Stimulated activated CD4-positive, alpha-beta T cell treated with anti-CD3 and anti-CD28 coated beads, TNF-alpha, amount 100 ng/mL, for 4 hours (primary cell): ENCODE measurements around the gene STK32A.
"Not testable (repeated sequence)": the region's sequence is repeated elsewhere in the genome, so short reads cannot be mapped to it uniquely, and the experiment has no call there.

ENCODE experiments used
- DNase-seq, 3 experiments: peaks; one replicate each; pipeline ENCODE4 v3.0.0-alpha.2; 2020; ENCODE audit warnings: low read depth in 3 of 3

STK32A gene

DNA sequence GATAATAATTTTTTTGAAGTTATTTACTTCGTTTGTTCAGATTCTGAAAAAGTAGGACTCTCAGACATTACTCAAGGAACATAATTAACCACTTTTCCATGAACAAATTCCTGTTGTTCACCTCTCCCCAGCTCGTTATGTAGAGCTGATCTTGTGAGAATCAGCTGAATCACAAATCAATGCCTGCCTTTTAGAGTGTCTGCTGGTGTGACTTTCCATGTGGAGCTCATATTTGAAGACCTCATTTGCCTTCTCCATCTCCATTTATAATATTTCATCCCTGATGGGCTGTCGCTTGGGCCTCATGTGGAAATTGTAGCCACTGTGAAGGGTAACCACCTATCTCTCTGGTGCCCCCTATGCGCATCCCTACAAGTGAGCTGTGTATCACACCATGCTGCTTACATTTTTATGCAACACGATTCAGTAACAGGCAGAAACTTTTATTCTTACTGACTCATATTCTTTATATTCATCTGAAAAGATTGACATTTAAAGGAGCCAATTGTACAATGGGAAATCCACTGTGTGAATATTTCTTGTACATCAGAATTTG lies 111.3 kb downstream of the STK32A start:
- no peak for DNase-seq

DNA sequence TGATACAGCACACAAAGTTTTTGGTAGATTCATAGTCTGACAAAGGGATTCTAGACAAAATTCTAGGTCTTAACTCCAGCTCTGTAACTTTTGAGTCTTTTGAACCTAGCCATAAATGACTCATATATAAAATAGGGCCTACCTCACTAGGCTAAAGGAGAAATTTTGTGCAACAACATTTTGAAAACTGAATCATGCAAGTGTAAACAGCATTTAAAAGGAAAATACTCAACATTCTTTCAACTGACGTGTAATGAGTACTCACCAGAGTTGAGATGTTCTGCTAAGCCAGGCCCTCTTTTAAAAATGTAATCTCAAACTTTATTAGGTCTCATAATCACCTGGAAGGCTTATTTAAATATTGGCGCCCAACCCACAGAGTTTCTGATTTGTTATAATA lies 113.2 kb downstream of the STK32A start:
- DNase-seq: no peak

DNA sequence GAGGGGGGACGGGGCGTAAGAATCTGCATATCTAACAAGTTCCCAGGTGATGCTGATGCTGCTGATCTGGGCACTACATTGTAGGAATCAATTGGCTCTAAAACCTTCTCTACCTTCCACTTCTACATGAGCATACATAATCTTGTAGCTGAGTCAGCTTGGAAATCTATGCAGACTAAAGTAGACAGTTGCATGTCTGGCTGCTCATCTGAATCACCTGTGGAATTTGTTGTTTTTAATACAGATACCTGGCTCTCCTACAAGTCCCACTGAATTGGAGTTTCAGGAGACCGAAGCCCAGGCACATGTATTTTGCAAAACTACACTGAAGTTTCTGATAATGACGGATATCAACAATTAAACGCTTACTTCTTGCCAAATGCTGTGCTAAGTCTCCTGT lies 113.6 kb downstream of the STK32A start:
- DNase-seq: no peak

DNA sequence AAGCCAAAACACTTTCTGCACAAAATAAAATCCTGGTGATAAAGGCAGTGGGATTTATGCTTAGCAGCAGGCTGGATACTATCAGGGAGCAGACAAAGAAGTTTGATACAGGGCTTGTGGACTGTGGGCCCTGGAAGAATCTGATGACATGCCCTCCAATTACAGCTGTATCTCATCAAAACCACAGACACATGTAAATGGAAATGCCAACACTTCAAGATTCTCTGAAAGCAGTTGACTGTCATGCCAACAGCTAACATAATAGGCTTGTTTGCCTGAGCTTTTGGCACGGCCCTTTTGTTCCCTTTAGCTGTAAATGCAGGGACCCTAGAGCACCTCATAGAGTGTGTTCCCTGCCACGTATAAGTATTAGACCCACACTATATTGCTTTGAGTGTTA lies 114.4 kb downstream of the STK32A start:
- no peak for DNase-seq

DNA sequence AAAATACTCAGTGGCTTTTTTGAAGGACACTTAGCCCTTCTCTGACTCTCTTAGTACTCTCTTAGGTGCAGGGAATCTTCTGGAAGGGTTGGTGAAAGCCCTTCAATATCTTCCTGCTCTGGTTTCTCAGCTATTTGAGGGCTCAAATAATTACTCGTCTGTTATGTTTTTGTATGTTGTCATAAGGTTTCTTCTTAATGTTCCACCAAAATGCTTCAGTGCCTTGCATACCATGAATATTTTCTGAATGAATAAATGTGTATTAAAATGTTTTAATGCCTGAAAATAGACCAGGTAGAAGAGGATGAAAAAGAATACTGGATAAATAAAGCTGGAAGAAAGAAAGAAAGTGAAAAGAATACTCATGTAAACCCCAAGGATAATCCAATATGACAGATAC lies 124.3 kb downstream of the STK32A start:
- DNase-seq: no peak

DNA sequence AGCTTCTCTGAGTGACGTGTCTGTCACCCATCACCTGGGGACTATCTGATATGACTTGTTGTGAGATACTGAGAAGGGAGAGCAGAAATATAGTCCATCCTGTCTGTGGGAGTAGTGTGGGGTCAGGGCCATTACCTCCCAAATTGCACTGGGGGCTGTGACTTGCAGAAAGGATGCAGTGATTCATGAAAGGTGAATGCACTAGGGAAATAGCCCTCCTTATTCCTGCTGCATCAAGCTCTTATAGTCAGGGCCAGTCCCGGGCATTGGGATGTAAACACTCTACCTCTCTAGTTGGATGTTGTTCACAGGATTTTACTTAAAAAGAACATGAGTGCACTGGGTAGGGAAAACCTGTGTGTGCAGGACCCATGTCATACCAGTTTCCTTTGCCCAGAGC lies 124.8 kb downstream of the STK32A start:
- no peak for DNase-seq

DNA sequence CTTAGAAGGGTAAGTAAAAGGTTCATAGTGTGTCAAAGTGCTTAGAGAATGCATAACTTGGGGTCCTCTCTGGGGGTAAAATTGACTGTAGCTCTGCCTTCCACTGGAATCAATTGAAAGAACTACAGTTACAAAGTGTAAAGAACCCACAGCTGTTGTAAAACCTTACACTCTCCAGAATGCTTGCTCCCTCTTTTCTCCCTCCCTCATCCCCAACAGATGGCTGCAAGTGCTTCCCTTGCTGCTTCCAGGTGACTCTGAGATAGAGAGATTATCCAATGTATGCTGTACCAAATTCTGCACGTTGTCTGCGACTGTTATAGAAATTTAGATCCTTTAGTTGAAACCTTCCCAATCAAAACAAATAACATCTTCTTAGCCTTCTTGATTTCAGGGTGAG lies 126.0 kb downstream of the STK32A start:
- no peak for DNase-seq

DNA sequence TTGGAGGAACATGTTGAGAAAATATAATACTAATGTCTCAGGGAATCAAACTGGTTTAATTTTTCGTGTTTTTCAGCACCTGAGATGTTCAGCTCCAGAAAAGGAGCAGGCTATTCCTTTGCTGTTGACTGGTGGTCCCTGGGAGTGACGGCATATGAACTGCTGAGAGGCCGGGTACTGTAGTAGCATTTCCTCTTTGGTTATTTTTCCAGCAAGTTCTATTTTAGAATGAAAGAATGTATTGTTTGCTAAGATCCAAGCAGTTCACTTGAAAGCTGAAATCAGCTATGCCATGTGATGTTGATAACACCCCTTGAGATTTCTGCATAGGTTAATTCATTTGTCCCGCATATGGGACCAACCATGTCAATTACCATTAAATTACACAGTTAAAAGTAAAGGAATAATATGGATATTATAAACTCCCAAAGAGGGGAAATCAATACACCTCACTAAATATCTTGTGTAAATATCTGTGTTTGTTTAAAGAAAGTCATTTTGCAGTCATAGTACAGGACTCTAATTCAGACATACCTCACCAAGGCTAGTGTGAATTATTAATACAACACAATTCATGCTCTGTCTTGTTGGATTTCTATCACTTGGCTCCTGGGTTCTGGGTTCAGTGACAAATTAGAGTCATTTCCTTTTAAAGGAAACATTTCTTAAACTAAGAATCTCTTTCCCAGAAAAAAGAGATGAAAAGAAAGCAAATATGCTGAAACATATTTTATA lies 126.8 kb downstream of the STK32A start:
- no peak for DNase-seq

DNA sequence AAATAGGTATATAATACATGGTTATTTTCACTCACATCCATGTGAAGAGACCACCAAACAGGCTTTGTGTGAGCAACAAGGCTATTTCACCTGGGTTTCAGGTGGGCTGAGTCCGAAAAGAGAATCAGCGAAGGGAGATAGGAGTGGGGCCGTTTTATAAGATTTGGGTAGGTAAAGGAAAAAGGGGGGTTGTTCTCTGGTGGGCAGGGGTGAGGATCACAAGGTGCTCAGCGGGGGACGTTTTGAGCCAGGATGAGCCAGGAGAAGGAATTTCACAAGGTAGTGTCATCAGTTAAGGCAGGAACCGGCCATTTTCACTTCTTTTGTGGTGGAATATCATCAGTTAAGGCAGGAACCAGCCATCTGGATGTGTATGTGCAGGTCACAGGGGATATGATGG lies 132.6 kb downstream of the STK32A start:
- DNase-seq: not testable (repeated sequence)

DNA sequence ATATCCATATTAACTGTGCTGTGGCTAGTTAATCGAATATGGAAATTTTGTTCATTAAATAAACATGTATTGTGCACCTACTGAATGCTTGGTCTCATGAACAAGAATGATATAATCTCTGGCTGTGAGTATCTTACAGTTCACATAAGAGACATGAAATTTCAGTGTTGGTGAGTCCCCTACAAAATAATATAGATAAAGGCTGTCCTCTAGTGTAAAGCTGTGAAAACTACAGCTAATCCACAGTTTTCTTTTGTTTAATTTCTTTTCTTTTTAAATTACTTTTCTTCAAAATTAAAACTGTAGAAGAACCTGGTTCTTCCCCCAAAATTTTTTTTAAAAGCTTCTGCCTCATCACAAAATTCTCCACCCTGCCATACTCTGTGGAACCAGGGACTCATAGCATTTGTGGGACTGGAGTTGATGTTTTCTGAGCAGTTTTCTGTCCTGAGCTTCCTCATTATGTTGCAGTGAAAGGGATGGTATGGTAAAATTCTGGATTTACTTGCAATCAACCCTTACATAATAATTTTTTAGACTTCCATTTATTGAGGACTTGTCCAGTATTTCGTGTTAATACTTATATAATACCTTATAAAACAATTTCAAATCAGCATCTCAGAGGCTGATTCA lies 135.0 kb downstream of the STK32A start:
- DNase-seq: no peak

DNA sequence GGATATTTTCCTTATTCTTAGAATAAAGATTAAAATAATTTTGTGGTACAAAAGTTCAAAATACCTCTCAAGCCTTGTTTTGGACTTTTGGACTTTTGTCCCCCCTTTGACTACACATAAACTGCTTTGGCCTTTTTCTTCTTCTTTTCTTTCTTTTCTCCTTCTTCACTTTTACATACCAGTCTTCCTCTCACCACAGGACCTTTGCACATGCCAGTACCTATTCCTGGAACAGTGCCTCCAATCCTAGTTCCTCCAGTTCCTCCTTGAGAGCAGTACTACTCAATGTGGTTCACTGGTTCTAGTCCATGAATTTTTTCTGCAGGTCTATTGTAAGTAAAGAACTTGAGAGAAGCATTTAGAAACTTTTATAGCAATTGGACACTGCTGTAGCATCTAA lies 136.5 kb downstream of the STK32A start:
- no peak for DNase-seq

DNA sequence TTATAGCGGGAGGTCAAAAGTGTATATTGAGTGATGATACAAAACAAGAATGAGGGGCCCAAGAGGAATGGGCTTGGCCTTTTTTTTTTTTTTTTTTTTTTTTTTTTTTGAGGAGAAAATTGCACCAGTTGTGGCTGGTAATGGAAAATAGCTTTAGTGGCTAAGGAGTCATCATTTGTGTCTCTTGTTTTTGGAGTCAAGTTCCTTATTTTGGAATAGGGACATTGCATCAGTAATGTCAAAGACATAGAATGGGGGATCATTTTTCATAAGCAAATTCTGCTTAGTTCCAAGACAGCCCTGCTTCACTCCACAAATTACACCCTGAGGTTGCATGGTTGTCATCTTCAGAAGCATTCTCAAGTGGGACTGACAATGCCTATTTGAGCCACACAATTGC lies 137.4 kb downstream of the STK32A start:
- DNase-seq: no peak

DNA sequence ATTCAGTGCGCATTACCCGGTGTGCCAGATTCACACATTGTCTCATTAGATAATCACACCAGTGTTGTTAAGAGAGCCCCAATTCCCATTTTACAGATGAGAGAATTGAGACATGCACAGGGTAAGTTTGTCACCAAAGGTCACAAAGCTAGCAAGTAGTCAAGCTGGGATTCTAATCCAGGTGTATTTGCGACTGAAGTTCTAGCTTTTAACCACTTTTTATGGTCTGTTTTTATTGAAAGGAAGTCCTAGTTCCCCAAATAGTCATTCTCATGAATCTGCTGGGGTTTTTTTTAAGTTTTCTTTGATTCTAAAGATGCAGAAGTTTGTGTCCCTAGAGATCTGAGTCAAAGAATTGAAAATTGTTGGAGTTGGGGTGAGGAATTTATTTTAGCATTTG lies 138.5 kb downstream of the STK32A start:
- no peak for DNase-seq

DNA sequence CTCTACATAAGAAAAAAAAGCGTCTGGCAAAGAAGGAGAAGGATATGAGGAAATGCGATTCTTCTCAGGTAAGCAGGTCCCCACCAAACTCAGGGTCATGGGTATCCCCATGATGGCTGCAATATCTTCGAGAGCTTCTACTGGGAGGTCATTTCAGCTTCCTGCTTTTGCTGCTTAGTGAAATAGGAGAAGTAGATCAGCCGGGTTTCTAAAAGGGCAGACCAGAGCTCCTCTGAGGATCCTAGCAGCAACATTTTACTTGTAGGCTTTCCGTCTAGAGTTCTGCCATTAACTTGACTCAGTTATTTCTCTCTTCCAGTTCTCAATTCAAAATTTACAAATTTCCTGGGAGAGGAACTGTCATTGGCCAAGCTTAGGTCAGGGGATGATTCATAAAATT lies 140.3 kb downstream of the STK32A start:
- no peak for DNase-seq

DNA sequence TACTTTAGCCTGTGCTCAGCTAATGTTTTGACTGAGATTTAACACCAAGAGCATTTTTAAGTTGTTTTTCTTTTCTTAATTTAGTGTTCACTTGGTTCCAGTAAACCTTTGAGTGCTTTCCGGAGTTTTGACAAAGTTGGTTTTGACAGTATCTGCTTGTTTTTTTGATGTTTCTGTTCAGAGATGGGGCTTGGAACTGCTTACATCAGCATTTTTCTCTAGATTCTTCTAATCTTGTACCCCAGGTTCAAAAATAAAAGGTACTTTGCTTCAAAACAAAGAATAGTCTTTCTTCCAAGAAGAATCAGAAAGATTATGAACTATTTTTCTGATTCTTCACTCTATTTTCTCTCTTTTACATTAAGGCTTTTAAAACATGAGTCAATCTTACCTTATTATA lies 142.9 kb downstream of the STK32A start:
- DNase-seq: no peak

DNA sequence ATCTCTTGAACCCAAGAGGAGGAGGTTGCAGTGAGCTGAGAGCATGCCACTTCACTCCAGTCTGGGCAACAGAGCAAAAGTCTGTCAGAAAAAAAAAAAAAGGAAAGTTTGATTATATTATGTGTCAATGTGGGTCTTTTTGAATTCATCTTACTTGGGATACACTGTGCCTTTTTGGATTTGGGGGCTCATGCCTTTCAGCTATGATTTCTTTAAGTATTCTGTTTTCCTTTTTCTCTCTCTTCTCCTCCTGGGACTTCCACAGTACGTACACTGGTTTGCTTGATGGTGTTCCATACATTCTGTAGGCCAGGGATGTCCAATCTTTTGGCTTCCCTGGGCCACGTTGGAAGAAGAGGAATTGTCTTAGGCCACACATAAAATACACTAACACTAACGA lies 146.7 kb downstream of the STK32A start:
- DNase-seq: no peak

DNA sequence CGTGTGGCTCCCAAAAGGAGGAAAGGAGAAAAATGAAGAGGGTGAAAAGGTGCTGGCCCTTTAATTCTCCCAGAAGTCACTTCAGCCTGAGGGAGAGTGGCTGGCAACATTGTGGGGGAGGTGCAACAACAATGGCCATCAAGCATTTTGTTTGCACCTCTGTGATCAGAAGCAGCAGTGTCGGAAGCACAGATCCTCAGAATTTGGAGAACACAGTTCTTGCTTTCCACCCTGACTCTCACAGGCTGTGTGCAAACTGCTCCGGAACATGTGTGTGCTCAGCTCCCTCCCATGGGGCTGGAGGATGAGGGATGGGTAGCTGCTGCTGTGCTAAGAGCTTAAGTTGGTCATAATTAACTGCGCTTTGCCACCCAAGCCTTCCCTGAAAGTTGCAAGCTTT lies 147.9 kb downstream of the STK32A start:
- DNase-seq: no peak

DNA sequence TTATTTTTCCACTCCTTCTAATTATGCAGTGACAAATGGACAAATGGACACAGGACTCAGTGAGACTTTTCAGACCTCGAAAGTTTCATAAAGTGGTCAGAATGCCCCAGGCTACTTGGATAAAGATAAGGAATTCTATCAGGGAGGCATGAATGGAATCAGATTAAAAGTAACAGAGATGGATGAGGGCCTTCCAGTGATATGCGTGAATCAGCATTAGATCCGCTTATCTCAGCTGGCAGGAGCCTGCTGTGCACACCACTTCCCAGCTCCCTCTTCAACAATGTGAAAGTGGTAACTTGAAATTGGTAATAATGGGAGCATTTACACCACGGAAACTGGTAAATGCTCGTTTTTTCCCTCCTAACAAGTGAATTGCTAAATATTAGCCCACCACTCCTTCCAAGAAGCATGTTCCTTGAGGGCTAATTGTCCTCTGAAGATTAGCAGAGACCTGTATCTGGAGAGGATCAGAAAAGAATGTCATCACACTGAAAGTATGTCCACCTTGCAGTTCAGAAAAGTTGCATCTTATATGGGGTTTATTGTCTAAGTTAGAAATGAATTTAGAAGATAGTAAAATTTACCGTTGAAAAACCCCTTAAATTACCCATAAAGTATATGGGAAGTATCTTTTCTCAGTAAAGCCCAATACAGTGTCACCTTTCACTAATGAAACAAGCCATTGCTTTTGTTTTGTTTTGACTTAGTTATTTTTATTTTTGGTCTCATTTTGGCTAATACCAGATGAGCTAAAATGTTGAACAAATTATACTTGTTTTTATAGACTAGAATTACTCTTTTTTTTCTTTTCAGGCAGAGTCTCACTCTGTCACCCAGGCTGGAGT lies 149.7 kb downstream of the STK32A start:
- no peak for DNase-seq

DNA sequence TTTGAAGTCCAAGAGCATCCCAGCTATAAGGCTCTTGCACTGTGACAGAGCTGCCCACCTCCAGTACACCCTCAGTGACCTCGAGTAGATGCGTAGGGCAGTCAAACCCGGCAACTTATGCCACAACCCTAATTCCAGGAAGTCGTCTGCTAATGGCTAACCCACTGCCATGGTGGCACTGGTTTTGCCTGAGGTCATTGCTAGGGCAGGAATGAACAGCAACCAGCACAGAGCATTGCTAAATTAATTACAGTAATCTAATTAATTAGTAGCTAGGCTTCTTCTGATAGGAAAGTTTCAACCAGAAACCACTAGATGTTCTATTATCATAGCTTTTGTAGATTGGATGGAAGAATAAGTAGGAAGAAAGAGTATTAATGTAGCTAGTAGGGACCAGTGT lies 152.3 kb downstream of the STK32A start:
- no peak for DNase-seq

DNA sequence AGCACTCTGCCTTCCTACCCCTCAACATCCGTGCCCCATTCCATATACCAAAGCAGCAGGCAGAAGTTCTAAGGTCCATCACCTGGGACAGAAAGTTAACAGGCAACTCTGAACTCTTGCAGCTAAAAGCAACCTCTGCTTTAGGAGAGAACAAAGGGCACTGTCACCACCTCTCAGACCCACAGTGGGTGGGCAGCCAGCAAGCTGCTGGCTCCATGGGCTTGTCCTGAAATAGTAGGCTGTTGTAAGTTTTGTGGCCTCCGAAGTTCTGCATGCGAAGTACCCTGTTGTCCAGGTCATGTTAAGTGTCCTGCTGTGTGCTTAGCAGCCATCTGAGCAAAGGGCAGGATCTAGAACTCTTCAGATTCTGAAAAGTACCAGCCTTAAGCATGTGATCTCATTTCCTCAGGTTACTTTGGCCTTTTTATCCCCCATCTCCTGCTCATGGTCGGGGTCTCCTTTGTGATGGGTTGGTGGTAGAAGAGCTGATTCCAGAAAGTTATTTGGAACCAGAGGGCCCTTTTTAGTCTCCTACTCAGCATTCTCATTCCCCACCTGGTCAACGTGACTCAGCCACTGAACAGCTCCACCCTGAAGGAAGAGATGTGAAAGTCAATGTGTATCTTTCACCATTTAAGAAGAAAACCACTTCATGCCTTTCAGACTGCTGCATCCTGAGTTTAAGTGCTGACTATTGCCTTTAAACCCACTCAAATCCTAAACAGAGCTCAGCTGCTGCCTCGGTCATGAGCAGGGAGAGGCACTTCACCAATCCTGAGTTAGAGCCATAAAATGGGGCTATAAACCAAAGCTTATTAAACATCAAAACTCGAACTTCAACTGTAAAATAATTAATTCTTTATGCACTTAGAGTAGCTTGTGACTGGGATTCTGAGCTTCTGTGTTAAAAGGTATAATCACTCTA lies 153.6 kb downstream of the STK32A start:
- DNase-seq: no peak

DNA sequence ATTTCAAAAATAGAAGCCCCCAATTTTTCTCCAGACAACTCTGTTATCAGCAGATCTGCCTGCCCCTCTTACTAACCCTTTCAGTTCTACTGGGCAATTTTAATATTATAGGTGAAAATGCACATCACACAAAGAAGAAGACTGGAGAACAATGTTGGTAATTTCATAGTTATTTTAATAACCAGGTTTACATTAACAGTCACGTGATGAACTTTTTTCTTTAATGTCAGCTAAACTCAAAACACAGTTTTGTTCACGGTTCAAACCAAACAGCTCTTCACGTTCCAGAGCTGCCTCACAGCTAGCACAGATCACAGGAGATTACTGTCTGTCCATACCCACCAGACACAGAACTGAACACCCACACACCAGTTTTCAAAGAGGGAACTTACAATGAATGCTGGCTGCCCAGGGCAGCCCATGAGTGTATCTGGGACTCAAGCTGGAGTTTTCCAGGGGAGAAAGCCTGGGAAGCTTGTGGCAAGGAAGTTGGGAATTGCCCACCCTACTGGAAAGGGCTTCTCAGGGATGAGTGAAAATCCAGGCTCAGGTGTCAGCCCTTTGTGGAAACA lies 155.9 kb downstream of the STK32A start:
- no peak for DNase-seq
